ENCODE results near the gene MBNL1.

DNA sequence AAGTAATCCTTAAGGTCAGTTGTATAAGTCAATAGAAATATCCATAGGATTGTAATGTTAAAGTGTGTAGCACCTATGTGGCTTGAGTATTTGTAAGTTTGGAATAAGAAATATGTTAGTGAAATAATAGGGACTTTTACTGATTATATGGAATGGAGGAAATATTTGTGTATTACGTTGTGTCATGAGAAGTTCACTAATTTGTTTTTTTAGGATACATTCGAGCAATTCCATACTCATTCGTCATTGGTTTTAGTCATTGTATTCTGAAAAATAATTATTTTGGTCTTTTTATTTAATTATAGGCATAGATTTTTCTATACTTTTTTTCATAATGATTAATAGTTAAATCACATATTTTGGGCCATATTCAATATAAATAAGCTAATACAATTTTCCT is 21.0 kb downstream of the MBNL1 start:
- TF ChIP-seq CTCF (tag by site-specific recombination; IDR thresholded peaks at IDR 0.05): no peak
- TF ChIP-seq, protein P1, sequence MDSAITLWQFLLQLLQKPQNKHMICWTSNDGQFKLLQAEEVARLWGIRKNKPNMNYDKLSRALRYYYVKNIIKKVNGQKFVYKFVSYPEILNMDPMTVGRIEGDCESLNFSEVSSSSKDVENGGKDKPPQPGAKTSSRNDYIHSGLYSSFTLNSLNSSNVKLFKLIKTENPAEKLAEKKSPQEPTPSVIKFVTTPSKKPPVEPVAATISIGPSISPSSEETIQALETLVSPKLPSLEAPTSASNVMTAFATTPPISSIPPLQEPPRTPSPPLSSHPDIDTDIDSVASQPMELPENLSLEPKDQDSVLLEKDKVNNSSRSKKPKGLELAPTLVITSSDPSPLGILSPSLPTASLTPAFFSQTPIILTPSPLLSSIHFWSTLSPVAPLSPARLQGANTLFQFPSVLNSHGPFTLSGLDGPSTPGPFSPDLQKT (IDR thresholded peaks at IDR 0.05; ENCODE audit: borderline replicate concordance, low read depth, low read length): no peak
- no peak for TF ChIP-seq TCF7L2 (IDR thresholded peaks at IDR 0.05; ENCODE audit: borderline replicate concordance, low read depth, low read length)
- no peak for TF ChIP-seq ZFP41 (tag by site-specific recombination; IDR thresholded peaks at IDR 0.05; ENCODE audit: borderline replicate concordance)
- no peak for TF ChIP-seq ZNF423 (tag by site-specific recombination; IDR thresholded peaks at IDR 0.05)
- no peak for TF ChIP-seq YY1 (tag by site-specific recombination; IDR thresholded peaks at IDR 0.05)

Measured in HEK293 (cell line).